ENCODE measurements around the gene XXYLT1.

DNA sequence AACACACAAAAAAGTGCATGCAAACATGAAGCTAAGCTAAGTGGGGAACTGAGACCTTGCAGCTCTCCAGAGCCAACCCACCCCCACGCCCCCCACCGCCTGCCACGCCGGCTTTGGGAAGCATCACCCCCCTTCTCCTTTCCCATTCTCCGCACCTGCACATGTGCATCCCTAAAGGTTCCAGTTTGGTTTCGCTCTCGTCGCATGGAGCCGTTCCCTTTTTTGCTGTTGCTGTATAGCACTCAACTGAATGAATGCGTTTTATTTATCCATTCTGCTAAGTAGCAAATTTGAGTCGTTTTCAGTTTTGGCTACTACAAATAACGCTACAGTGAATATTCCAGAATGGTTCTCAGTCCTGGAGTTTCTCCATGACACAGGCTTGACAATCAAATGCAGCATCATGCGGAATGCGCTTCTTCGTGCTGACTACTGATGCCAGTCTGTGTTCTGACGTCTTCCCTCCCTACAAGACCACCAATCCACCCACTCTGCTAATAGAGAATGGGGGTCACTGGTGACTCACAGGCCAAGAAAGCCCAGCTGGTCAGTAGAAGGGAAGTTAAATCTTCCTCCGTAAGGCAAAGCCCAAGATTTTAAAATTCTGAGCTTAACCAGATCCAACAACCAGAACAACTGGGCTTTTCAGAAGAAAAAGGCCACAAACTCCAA lies 115.3 kb downstream of the XXYLT1 start:
- TF ChIP-seq, protein P1, sequence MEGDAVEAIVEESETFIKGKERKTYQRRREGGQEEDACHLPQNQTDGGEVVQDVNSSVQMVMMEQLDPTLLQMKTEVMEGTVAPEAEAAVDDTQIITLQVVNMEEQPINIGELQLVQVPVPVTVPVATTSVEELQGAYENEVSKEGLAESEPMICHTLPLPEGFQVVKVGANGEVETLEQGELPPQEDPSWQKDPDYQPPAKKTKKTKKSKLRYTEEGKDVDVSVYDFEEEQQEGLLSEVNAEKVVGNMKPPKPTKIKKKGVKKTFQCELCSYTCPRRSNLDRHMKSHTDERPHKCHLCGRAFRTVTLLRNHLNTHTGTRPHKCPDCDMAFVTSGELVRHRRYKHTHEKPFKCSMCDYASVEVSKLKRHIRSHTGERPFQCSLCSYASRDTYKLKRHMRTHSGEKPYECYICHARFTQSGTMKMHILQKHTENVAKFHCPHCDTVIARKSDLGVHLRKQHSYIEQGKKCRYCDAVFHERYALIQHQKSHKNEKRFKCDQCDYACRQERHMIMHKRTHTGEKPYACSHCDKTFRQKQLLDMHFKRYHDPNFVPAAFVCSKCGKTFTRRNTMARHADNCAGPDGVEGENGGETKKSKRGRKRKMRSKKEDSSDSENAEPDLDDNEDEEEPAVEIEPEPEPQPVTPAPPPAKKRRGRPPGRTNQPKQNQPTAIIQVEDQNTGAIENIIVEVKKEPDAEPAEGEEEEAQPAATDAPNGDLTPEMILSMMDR (IDR thresholded peaks at IDR 0.05 in 2 of 3, conservative IDR thresholded peaks at IDR 0.05 in 1 of 3; ENCODE audit: borderline replicate concordance in 1 of 3, insufficient read depth in 1 of 3, low read depth in 2 of 3, low read length in 2 of 3), result no peak
- no peak for TF ChIP-seq RAD21 (IDR thresholded peaks at IDR 0.05; ENCODE audit: low read depth)
- TF ChIP-seq SIN3A (IDR thresholded peaks at IDR 0.05; ENCODE audit: low read depth), result no peak
- no peak for TF ChIP-seq EZH2phosphoT487 (IDR thresholded peaks at IDR 0.05; ENCODE audit: borderline replicate concordance)
- no peak for TF ChIP-seq CBX3 (IDR thresholded peaks at IDR 0.05; ENCODE audit: low read depth)
- no peak for TF ChIP-seq JUND (IDR thresholded peaks at IDR 0.05)
- TF ChIP-seq POLR2A (IDR thresholded peaks at IDR 0.05; ENCODE audit: borderline replicate concordance, extremely low read depth, insufficient read depth, insufficient read length), result no peak
- TF ChIP-seq, protein P2, sequence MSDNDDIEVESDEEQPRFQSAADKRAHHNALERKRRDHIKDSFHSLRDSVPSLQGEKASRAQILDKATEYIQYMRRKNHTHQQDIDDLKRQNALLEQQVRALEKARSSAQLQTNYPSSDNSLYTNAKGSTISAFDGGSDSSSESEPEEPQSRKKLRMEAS (IDR thresholded peaks at IDR 0.05), result no peak
- TF ChIP-seq EGR1 (IDR thresholded peaks at IDR 0.05; ENCODE audit: low read depth), result no peak
- TF ChIP-seq SRF (IDR thresholded peaks at IDR 0.05; ENCODE audit: low read depth), result no peak
- TF ChIP-seq, protein P3, sequence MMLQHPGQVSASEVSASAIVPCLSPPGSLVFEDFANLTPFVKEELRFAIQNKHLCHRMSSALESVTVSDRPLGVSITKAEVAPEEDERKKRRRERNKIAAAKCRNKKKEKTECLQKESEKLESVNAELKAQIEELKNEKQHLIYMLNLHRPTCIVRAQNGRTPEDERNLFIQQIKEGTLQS (IDR thresholded peaks at IDR 0.05), result no peak
- TF ChIP-seq EZH2 (IDR thresholded peaks at IDR 0.05), result no peak

Measured in HCT116 (cell line).